Peyer's patch (tissue), 4 donors: ENCODE data around the gene CYREN. TPM values are rescaled to one million over a fixed set of nuclear protein-coding genes. Genes with fewer than 3 reads are reported as not detected.

Experiments used
- DNase-seq, 3 donors: peaks; one replicate each; pipeline ENCODE4 v3.0.0-alpha.2; 2017 to 2019
- H3K27ac ChIP-seq, 4 donors: fragments of 200-600 bp; sonication (generic); one replicate each; pipeline ENCODE4 v1.5.1; 2016 to 2019
- H3K27me3 ChIP-seq, 2 donors: fragments of 200-600 bp; sonication (generic); one replicate each; pipeline ENCODE4 v1.5.1; 2019
- H3K36me3 ChIP-seq, 3 donors: fragments of 200-600 bp; sonication (generic); one replicate each; pipeline ENCODE4 v1.5.1; 2016 to 2019
- H3K4me1 ChIP-seq, 4 donors: fragments of 200-600 bp; sonication (generic); one replicate each; pipeline ENCODE4 v1.5.1; 2016 to 2019
- H3K4me3 ChIP-seq, 4 donors: fragments of 200-600 bp; sonication (generic); 1 replicate in 3 of 4; 2 replicates in 1 of 4; pipeline ENCODE4 v1.5.1; 2016 to 2019; ENCODE audit warnings: mild to moderate bottlenecking in 1 of 4
- H3K9me3 ChIP-seq, 4 donors: fragments of 200-600 bp; sonication (generic); one replicate each; pipeline ENCODE4 v1.5.1; 2016 to 2019; ENCODE audit warnings: mild to moderate bottlenecking in 1 of 4
- CTCF ChIP-seq, 6 experiments: fragments of 450-650 bp in 4 of 6; fragments of 200-600 bp in 2 of 6; sonication (generic) in 1 of 6; IDR thresholded peaks; one replicate each; pipeline ENCODE4 v1.5.1; 2017 to 2019; ENCODE audit warnings: antibody characterized with exemption in 6 of 6, mild to moderate bottlenecking in 3 of 6, moderate library complexity in 1 of 6
- POLR2A ChIP-seq, 2 donors: fragments of 450-650 bp; IDR thresholded peaks; one replicate each; pipeline ENCODE4 v1.5.1; 2017; ENCODE audit warnings: antibody characterized with exemption in 2 of 2, mild to moderate bottlenecking in 2 of 2, moderate library complexity in 2 of 2
- total RNA-seq, 4 donors: library from RNA; depleted of rRNA; stranded (reverse); fragments of >200 nt; gene quantifications; one replicate each; pipeline ENCODE4 v1.1.0, GENCODE V29; 2016

Gene CYREN
- total RNA-seq, 4 donors from 2014 or later: 32.4 to 66.8 (median 42.5) TPM

GRCh38 chr7:135206941-135207391 is 36.5 kb upstream of the CYREN start:
- TF ChIP-seq POLR2A (IDR thresholded peaks at IDR 0.05): no peak
- Histone ChIP-seq H3K27me3 (no peaks in the 10 kb centered on the region), H3K4me1 (peaks cover 0 to 22% (median 1%) of the 10 kb centered on the region in 4 donors), H3K9me3 (no peaks in the 10 kb centered on the region), H3K27ac (no peak overlapping the region), H3K36me3 (peaks cover 0 to 19% (median 0%) of the 10 kb centered on the region in 3 donors), H3K4me3 (no peak overlapping the region)
- DNase-seq: no peak

- Histone ChIP-seq H3K9me3 (no peaks in the 10 kb centered on the region), H3K27ac (no peak overlapping the region), H3K4me3 (no peak overlapping the region), H3K4me1 (peaks cover 0 to 22% (median 1%) of the 10 kb centered on the region in 4 donors), H3K36me3 (peaks cover 0 to 20% (median 0%) of the 10 kb centered on the region in 3 donors), H3K27me3 (no peaks in the 10 kb centered on the region)
- no peak for TF ChIP-seq CTCF (IDR thresholded peaks at IDR 0.05)
- TF ChIP-seq POLR2A (IDR thresholded peaks at IDR 0.05): no peak
- no peak for DNase-seq
These were observed 35.3 kb upstream of the CYREN start for GRCh38 chr7:135205850-135206249.

GRCh38 chr7:135204876-135205275 is 34.4 kb upstream of the CYREN start:
- Histone ChIP-seq H3K27ac (no peak overlapping the region), H3K4me3 (no peak overlapping the region), H3K9me3 (no peaks in the 10 kb centered on the region), H3K27me3 (no peaks in the 10 kb centered on the region), H3K36me3 (peaks cover 0 to 27% (median 0%) of the 10 kb centered on the region in 3 donors), H3K4me1 (peaks cover 0 to 15% (median 0%) of the 10 kb centered on the region in 4 donors)
- TF ChIP-seq CTCF (IDR thresholded peaks at IDR 0.05) (no peak), POLR2A (IDR thresholded peaks at IDR 0.05) (no peak)
- DNase-seq: no peak

GRCh38 chr7:135204341-135204749 is 33.8 kb upstream of the CYREN start:
- Histone ChIP-seq H3K27me3 (no peaks in the 10 kb centered on the region), H3K36me3 (peaks cover 0 to 33% (median 0%) of the 10 kb centered on the region in 3 donors), H3K4me1 (peaks cover 0 to 9% (median 0%) of the 10 kb centered on the region in 4 donors), H3K4me3 (no peak overlapping the region), H3K27ac (no peak overlapping the region), H3K9me3 (no peaks in the 10 kb centered on the region)
- no peak for DNase-seq
- no peak for TF ChIP-seq POLR2A (IDR thresholded peaks at IDR 0.05)

- TF ChIP-seq CTCF (IDR thresholded peaks at IDR 0.05) (no peak), POLR2A (IDR thresholded peaks at IDR 0.05) (no peak)
- Histone ChIP-seq H3K36me3 (peaks cover 0 to 58% (median 0%) of the 10 kb centered on the region in 3 donors), H3K9me3 (no peaks in the 10 kb centered on the region), H3K4me1 (no peaks in the 10 kb centered on the region), H3K4me3 (no peak overlapping the region), H3K27me3 (no peaks in the 10 kb centered on the region), H3K27ac (no peak overlapping the region)
- no peak for DNase-seq
These were observed 30.8 kb upstream of the CYREN start for GRCh38 chr7:135201350-135201749.

- Histone ChIP-seq H3K27ac (no peak overlapping the region), H3K36me3 (peaks cover 0 to 59% (median 0%) of the 10 kb centered on the region in 3 donors), H3K9me3 (no peaks in the 10 kb centered on the region), H3K4me1 (no peaks in the 10 kb centered on the region), H3K4me3 (no peak overlapping the region), H3K27me3 (no peaks in the 10 kb centered on the region)
- TF ChIP-seq CTCF (IDR thresholded peaks at IDR 0.05) (no peak), POLR2A (IDR thresholded peaks at IDR 0.05) (no peak)
- no peak for DNase-seq
These were observed 30.4 kb upstream of the CYREN start for GRCh38 chr7:135200821-135201331.

- Histone ChIP-seq H3K4me1 (no peaks in the 10 kb centered on the region), H3K27ac (no peak overlapping the region), H3K36me3 (peaks cover 0 to 62% (median 0%) of the 10 kb centered on the region in 3 donors), H3K27me3 (no peaks in the 10 kb centered on the region), H3K9me3 (no peaks in the 10 kb centered on the region), H3K4me3 (no peak overlapping the region)
- no peak for TF ChIP-seq CTCF (IDR thresholded peaks at IDR 0.05)
- no peak for TF ChIP-seq POLR2A (IDR thresholded peaks at IDR 0.05)
- no peak for DNase-seq
These were observed 28.9 kb upstream of the CYREN start for GRCh38 chr7:135199439-135199838.
